Trophoblast cell (in vitro differentiated cells and primary cell): Measurements from ENCODE around the gene GJD2.

Source experiments
- DNase-seq, 2 donors: peaks; one replicate each; pipeline ENCODE4 v3.0.0-alpha.2; 2016
- H2AFZ ChIP-seq: 2 replicates; pipeline ENCODE4 v1.6.1; 2013; ENCODE audit warnings: low read length, moderate library complexity, mild to moderate bottlenecking; ENCODE audit not compliant: insufficient read depth, poor library complexity
- H2AK5ac ChIP-seq: 2 replicates; pipeline ENCODE4 v1.6.1; 2013; ENCODE audit warnings: mild to moderate bottlenecking, low read length
- H2BK120ac ChIP-seq: 2 replicates; pipeline ENCODE4 v1.6.1; 2013; ENCODE audit warnings: low read length, mild to moderate bottlenecking, moderate library complexity; ENCODE audit not compliant: insufficient read depth, poor library complexity
- H2BK12ac ChIP-seq: 2 replicates; pipeline ENCODE4 v1.6.1; 2013; ENCODE audit warnings: mild to moderate bottlenecking, low read length, moderate library complexity
- H2BK5ac ChIP-seq: 2 replicates; pipeline ENCODE4 v1.6.1; 2013; ENCODE audit warnings: low read length, low read depth, moderate library complexity, mild to moderate bottlenecking; ENCODE audit not compliant: poor library complexity
- H3K14ac ChIP-seq: 2 replicates; pipeline ENCODE4 v1.6.1; 2013; ENCODE audit warnings: mild to moderate bottlenecking, low read length
- H3K18ac ChIP-seq: 2 replicates; pipeline ENCODE4 v1.6.1; 2013; ENCODE audit warnings: mild to moderate bottlenecking, low read length
- H3K23ac ChIP-seq: 2 replicates; pipeline ENCODE4 v1.6.1; 2013; ENCODE audit warnings: low read length
- H3K27ac ChIP-seq: 2 replicates; pipeline ENCODE4 v1.5.1; 2013; ENCODE audit warnings: low read depth, mild to moderate bottlenecking, inconsistent platforms, low read length, moderate library complexity
- H3K27me3 ChIP-seq: 2 replicates; pipeline ENCODE4 v1.6.1; 2013; ENCODE audit warnings: inconsistent platforms, mild to moderate bottlenecking, low read length, moderate library complexity; ENCODE audit not compliant: insufficient read depth
- H3K36me3 ChIP-seq, 2 experiments: 1 replicate in 1 of 2; 2 replicates in 1 of 2; pipeline ENCODE4 v1.6.1; 2013; ENCODE audit warnings: low read length in 2 of 2, mild to moderate bottlenecking in 2 of 2, moderate library complexity in 1 of 2; ENCODE audit not compliant: insufficient read depth in 2 of 2, control insufficient read depth in 1 of 2
- H3K4ac ChIP-seq: 2 replicates; pipeline ENCODE4 v1.6.1; 2013; ENCODE audit warnings: low read depth, mild to moderate bottlenecking, low read length, moderate library complexity
- H3K4me1 ChIP-seq, 2 experiments: 1 replicate in 1 of 2; 2 replicates in 1 of 2; pipeline ENCODE4 v1.6.1; 2013; ENCODE audit warnings: low read length in 2 of 2, mild to moderate bottlenecking in 2 of 2, moderate library complexity in 1 of 2; ENCODE audit not compliant: insufficient read depth in 2 of 2, control insufficient read depth in 1 of 2
- H3K4me2 ChIP-seq: 2 replicates; pipeline ENCODE4 v1.6.1; 2013; ENCODE audit warnings: inconsistent platforms, mild to moderate bottlenecking, low read length, moderate library complexity
- H3K4me3 ChIP-seq: 2 replicates; pipeline ENCODE4 v1.5.1; 2013; ENCODE audit warnings: mild to moderate bottlenecking, low read depth, low read length, inconsistent platforms
- H3K79me1 ChIP-seq: one replicate; pipeline ENCODE4 v1.6.1; 2013; ENCODE audit warnings: low read length
- H3K79me2 ChIP-seq: 2 replicates; pipeline ENCODE4 v1.6.1; 2013; ENCODE audit warnings: low read length, mild to moderate bottlenecking; ENCODE audit not compliant: control insufficient read depth, insufficient read depth, poor library complexity
- H3K9ac ChIP-seq: 2 replicates; pipeline ENCODE4 v1.6.1; 2013; ENCODE audit warnings: mild to moderate bottlenecking, low read length
- H3K9me3 ChIP-seq: 2 replicates; pipeline ENCODE4 v1.6.1; 2013; ENCODE audit warnings: low read depth, mild to moderate bottlenecking, control low read depth, inconsistent platforms, low read length; ENCODE audit not compliant: insufficient read depth
- H4K12ac ChIP-seq: 2 replicates; pipeline ENCODE4 v1.6.1; 2013; ENCODE audit warnings: low read depth, mild to moderate bottlenecking, low read length, moderate library complexity
- H4K8ac ChIP-seq: 2 replicates; pipeline ENCODE4 v1.6.1; 2013; ENCODE audit warnings: low read depth, mild to moderate bottlenecking, low read length, moderate library complexity
- H4K91ac ChIP-seq: one replicate; pipeline ENCODE4 v1.6.1; 2013; ENCODE audit warnings: low read depth, mild to moderate bottlenecking, low read length, moderate library complexity
- WGBS: extraction: QIAGEN DNeasy Blood & Tissue Kit; methylation state at CpG from one replicate; pipeline ENCODE4 v1.1.7; 2013; ENCODE audit warnings: missing lambda C conversion rate; ENCODE audit not compliant: insufficient read length, insufficient coverage; ENCODE audit errors: extremely low coverage; 5-methylcytosine and 5-hydroxymethylcytosine counted together

Gene GJD2

GRCh38 chr15:34701536-34701935 lies 53.3 kb downstream of the GJD2 start:
- H3K9ac ChIP-seq = no peak overlapping the region
- H3K4me2 ChIP-seq = no peak overlapping the region
- H4K8ac ChIP-seq = no peak overlapping the region
- H2BK120ac ChIP-seq = no peak overlapping the region
- H3K18ac ChIP-seq = no peak overlapping the region
- no peak overlapping the region for H2BK12ac ChIP-seq
- H2AK5ac ChIP-seq = no peak overlapping the region
- no CpG with 5 or more reads among the region's 2 CpGs for WGBS
- H4K91ac ChIP-seq = no peak overlapping the region
- no peak overlapping the region for H3K23ac ChIP-seq
- H3K79me1 ChIP-seq = no peaks in the 10 kb centered on the region
- no peaks in the 10 kb centered on the region for H3K4me1 ChIP-seq
- no peak overlapping the region for H3K14ac ChIP-seq
- H3K79me2 ChIP-seq = no peaks in the 10 kb centered on the region
- H3K4me3 ChIP-seq = no peak overlapping the region
- no peak overlapping the region for H2AFZ ChIP-seq
- DNase-seq = peak in 1 of 2 donors; percentile 36
- H3K9me3 ChIP-seq = no peaks in the 10 kb centered on the region
- no peak overlapping the region for H3K27ac ChIP-seq
- H4K12ac ChIP-seq = no peak overlapping the region
- H2BK5ac ChIP-seq = no peak overlapping the region
- H3K27me3 ChIP-seq = no peaks in the 10 kb centered on the region
- no peaks in the 10 kb centered on the region for H3K36me3 ChIP-seq
- H3K4ac ChIP-seq = no peak overlapping the region
